Measurements from ENCODE around the gene CA4. TPM values are rescaled to one million over a fixed set of nuclear protein-coding genes. Genes with fewer than 3 reads are reported as not detected.

The CA4 gene
- total RNA-seq, 1 experiment from 2014 or later = 1.7 TPM

DNA sequence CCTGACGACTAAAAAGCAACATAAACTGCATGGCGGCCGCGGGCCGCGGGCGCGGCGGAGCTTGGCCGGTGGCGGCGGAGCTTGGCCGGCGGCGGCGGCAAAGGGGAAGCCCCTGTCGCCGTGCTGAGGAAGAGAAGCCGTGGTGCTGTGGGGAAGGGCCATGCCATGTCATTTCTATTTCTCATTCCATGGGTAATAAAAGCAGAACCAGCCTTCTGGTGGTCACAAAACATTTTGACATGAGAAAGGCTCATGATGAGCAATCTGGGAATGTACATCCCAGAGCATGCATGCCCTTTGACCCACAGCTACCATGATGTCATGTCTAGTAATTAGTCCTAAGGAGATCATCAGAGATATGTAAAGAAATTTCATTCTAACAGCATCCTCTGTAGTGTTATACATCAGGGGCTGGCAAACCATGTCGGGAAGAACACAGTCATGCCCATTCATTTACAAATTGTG lies 47.1 kb upstream of the CA4 start:
- H3K79me2 ChIP-seq (ENCODE audit: insufficient read depth, low read length) = no peaks in the 10 kb centered on the region
- no peak overlapping the region for H3K14ac ChIP-seq (ENCODE audit: insufficient read depth, low read length)
- H3K18ac ChIP-seq (ENCODE audit: insufficient read length, low read depth, low read length) = no peak overlapping the region
- H4K20me1 ChIP-seq (ENCODE audit: control insufficient read depth, insufficient read depth, insufficient read length) = no peaks in the 10 kb centered on the region
- Mint-ChIP-seq H3K36me3 (ENCODE audit: insufficient read depth in 1 of 3, low read depth in 3 of 3) (no peaks in the 10 kb centered on the region), H3K4me1 (peaks cover 0 to 3% of the 10 kb centered on the region in 2 experiments; a peak in 1 of 4 replicates), H3K27me3 (ENCODE audit: low read depth) (no peaks in the 10 kb centered on the region), H3K9me3 (no peaks in the 10 kb centered on the region), H3K27ac (no peak overlapping the region), H3K4me3 (no peak overlapping the region)
- H3K23ac ChIP-seq (ENCODE audit: insufficient read length, low read depth, low read length) = no peak overlapping the region
- TF ChIP-seq, protein P1, sequence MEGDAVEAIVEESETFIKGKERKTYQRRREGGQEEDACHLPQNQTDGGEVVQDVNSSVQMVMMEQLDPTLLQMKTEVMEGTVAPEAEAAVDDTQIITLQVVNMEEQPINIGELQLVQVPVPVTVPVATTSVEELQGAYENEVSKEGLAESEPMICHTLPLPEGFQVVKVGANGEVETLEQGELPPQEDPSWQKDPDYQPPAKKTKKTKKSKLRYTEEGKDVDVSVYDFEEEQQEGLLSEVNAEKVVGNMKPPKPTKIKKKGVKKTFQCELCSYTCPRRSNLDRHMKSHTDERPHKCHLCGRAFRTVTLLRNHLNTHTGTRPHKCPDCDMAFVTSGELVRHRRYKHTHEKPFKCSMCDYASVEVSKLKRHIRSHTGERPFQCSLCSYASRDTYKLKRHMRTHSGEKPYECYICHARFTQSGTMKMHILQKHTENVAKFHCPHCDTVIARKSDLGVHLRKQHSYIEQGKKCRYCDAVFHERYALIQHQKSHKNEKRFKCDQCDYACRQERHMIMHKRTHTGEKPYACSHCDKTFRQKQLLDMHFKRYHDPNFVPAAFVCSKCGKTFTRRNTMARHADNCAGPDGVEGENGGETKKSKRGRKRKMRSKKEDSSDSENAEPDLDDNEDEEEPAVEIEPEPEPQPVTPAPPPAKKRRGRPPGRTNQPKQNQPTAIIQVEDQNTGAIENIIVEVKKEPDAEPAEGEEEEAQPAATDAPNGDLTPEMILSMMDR (conservative IDR thresholded peaks at IDR 0.05) = no peak
- H3K56ac ChIP-seq (ENCODE audit: insufficient read length, low read depth, low read length) = no peak overlapping the region
- H2AK5ac ChIP-seq (ENCODE audit: insufficient read length, low read length) = no peak overlapping the region
- H2BK12ac ChIP-seq (ENCODE audit: insufficient read length, low read depth, low read length) = no peak overlapping the region
- no peak overlapping the region for H4K8ac ChIP-seq (replicated peaks; ENCODE audit: insufficient read length, low read depth, low read length)
- no peak overlapping the region for H2BK5ac ChIP-seq (ENCODE audit: insufficient read length, low read length)
- H2BK15ac ChIP-seq (ENCODE audit: low read depth, low read length) = no peak overlapping the region
- no peak overlapping the region for H2BK20ac ChIP-seq (ENCODE audit: low read depth, low read length, poor library complexity, severe bottlenecking)
- no peak overlapping the region for H3K9ac ChIP-seq (ENCODE audit: extremely low read depth, insufficient read length, low read length)
- H3K27me3 ChIP-seq (ENCODE audit: insufficient read depth, low read length) = no peaks in the 10 kb centered on the region
- no peaks in the 10 kb centered on the region for H3K9me3 ChIP-seq (ENCODE audit: control insufficient read depth, low read depth, low read length)
- no peak overlapping the region for H3K27ac ChIP-seq (ENCODE audit: insufficient read length, low read depth, low read length)
- no peak overlapping the region for H4K91ac ChIP-seq (ENCODE audit: insufficient read length, low read depth, low read length)
- H2AFZ ChIP-seq (ENCODE audit: low read length) = no peak overlapping the region
- no peak overlapping the region for H3K4me2 ChIP-seq (ENCODE audit: insufficient read depth, insufficient read length, low read length)
- WGBS (ENCODE audit: extremely low coverage, insufficient read length, low lambda C conversion rate) = no CpG with 5 or more reads among the region's 20 CpGs
- no peaks in the 10 kb centered on the region for H3K23me2 ChIP-seq (ENCODE audit: insufficient read length, low read depth, low read length, poor library complexity, severe bottlenecking)
- no peak overlapping the region for H3T11ph ChIP-seq (ENCODE audit: low read length)
- no peak overlapping the region for H2BK120ac ChIP-seq (ENCODE audit: low read depth, low read length, poor library complexity, severe bottlenecking)
- no peaks in the 10 kb centered on the region for H3K79me1 ChIP-seq (ENCODE audit: insufficient read depth, low read depth, low read length, poor library complexity, severe bottlenecking)
- H4K5ac ChIP-seq (ENCODE audit: insufficient read length, low read depth, low read length) = no peak overlapping the region
- DNase-seq = no peak
- no peaks in the 10 kb centered on the region; the same call in 1 of the 2 replicates for H3K4me1 ChIP-seq (ENCODE audit: insufficient read depth, low read length)
- no peak overlapping the region for H3K4ac ChIP-seq (ENCODE audit: low read depth, low read length)
